Choroid plexus epithelial cell (primary cell): ENCODE results near the gene MYH10.

Experiments
- DNase-seq: peaks from one replicate; pipeline ENCODE4 v3.0.0-alpha.2; 2010; ENCODE audit warnings: low read depth
- H3K4me3 ChIP-seq: 2 replicates; pipeline ENCODE4 v1.5.1; 2011; ENCODE audit warnings: low read depth, mild to moderate bottlenecking, control low read depth, low read length, moderate library complexity
- CTCF ChIP-seq: conservative IDR thresholded peaks from 2 replicates; pipeline ENCODE4 v1.5.1; 2011; ENCODE audit warnings: low read depth, mild to moderate bottlenecking, control low read depth, inconsistent platforms, low read length, moderate library complexity

MYH10 gene

GRCh38 chr17:8468127-8468526 lies 162.4 kb downstream of the MYH10 start:
- no peak overlapping the region for H3K4me3 ChIP-seq
- no peak for DNase-seq
- no peak for TF ChIP-seq CTCF

- H3K4me3 ChIP-seq: no peak overlapping the region
- TF ChIP-seq CTCF: no peak
Observed at GRCh38 chr17:8467527-8467926, 163.0 kb downstream of the MYH10 start.

GRCh38 chr17:8466873-8467272 lies 163.7 kb downstream of the MYH10 start:
- H3K4me3 ChIP-seq: no peak overlapping the region
- no peak for TF ChIP-seq CTCF

More at GRCh38 chr17:8467527-8467926, 163.0 kb downstream of the MYH10 start:
- no peak for DNase-seq

GRCh38 chr17:8466456-8466855 lies 164.1 kb downstream of the MYH10 start:
- TF ChIP-seq CTCF: no peak

More at GRCh38 chr17:8466873-8467272, 163.7 kb downstream of the MYH10 start:
- no peak for DNase-seq

GRCh38 chr17:8465759-8466158 lies 164.8 kb downstream of the MYH10 start:
- no peak overlapping the region for H3K4me3 ChIP-seq
- TF ChIP-seq CTCF: no peak
- no peak for DNase-seq

More at GRCh38 chr17:8466456-8466855, 164.1 kb downstream of the MYH10 start:
- H3K4me3 ChIP-seq: no peak overlapping the region
- DNase-seq: peak; percentile 33

GRCh38 chr17:8465356-8465755 lies 165.2 kb downstream of the MYH10 start:
- no peak overlapping the region for H3K4me3 ChIP-seq
- DNase-seq: peak; percentile 69
- TF ChIP-seq CTCF: no peak

GRCh38 chr17:8464941-8465340 lies 165.6 kb downstream of the MYH10 start:
- H3K4me3 ChIP-seq: no peak overlapping the region
- TF ChIP-seq CTCF: no peak
- no peak for DNase-seq
